Measurements from ENCODE around the gene AGPAT1. TPM values are rescaled to one million over a fixed set of nuclear protein-coding genes. Genes with fewer than 3 reads are reported as not detected.

Gene AGPAT1
- total and polyA plus RNA-seq, 10 of the 15 experiments (the other 5 are each of a cell fraction or from before 2014, with no cell fraction given): 13.9 to 39.5 (median 24.7) TPM

- peak; percentile 83 for TF ChIP-seq MLLT1 (IDR thresholded peaks at IDR 0.05)
- no peak for TF ChIP-seq SP1 (IDR thresholded peaks at IDR 0.05; ENCODE audit: low read depth, low read length)
- no peak for TF ChIP-seq ZNF687 (IDR thresholded peaks at IDR 0.05)
- peak; percentile 91 for TF ChIP-seq SMARCA5 (IDR thresholded peaks at IDR 0.05)
- no peak for TF ChIP-seq CBX5 (IDR thresholded peaks at IDR 0.05; ENCODE audit: low read depth)
- peak; percentile 81 for TF ChIP-seq NBN (IDR thresholded peaks at IDR 0.05)
- TF ChIP-seq NKRF (conservative IDR thresholded peaks at IDR 0.05): 0 out of 2 replicates have a peak, but pooled peaks have one; percentile 23
- TF ChIP-seq MXI1 (IDR thresholded peaks at IDR 0.05; ENCODE audit: low read depth, low read length): no peak
- no peak for TF ChIP-seq NR2C1 (IDR thresholded peaks at IDR 0.05)
- TF ChIP-seq SIN3A (IDR thresholded peaks at IDR 0.05; ENCODE audit: low read depth, low read length): peak; percentile 34; the same call in 1 of the 2 replicates
- TF ChIP-seq IKZF1 (conservative IDR thresholded peaks at IDR 0.05): peak; percentile 27; the same call in 1 of the 2 replicates
- 0 out of 2 replicates have a peak, but pooled peaks have one; percentile 52 for TF ChIP-seq DPF2 (IDR thresholded peaks at IDR 0.05)
- TF ChIP-seq ZBTB40 (IDR thresholded peaks at IDR 0.05; ENCODE audit: borderline replicate concordance): no peak
- TF ChIP-seq YY1 (IDR thresholded peaks at IDR 0.05; ENCODE audit: low read depth, low read length): peak; percentile 19; the same call in 1 of the 2 replicates
- no peak for TF ChIP-seq WRNIP1 (IDR thresholded peaks at IDR 0.05; ENCODE audit: borderline replicate concordance, low read depth, low read length)
- no peak for TF ChIP-seq HCFC1 (IDR thresholded peaks at IDR 0.05; ENCODE audit: low read length)
- TF ChIP-seq HDAC2 (IDR thresholded peaks at IDR 0.05): no peak
These were observed 19.2 kb upstream of the AGPAT1 start (continued) for GRCh38 chr6:32194825-32195651.

Measured in GM12878 (cell line).